ENCODE measurements around the gene DTD1. TPM values are rescaled to one million over a fixed set of nuclear protein-coding genes. Genes with fewer than 3 reads are reported as not detected.
"Not testable (repeated sequence)": the region's sequence is repeated elsewhere in the genome, so short reads cannot be mapped to it uniquely, and the experiment has no call there.

Gene DTD1
- total RNA-seq, 1 donor: 52.1 TPM

DNA sequence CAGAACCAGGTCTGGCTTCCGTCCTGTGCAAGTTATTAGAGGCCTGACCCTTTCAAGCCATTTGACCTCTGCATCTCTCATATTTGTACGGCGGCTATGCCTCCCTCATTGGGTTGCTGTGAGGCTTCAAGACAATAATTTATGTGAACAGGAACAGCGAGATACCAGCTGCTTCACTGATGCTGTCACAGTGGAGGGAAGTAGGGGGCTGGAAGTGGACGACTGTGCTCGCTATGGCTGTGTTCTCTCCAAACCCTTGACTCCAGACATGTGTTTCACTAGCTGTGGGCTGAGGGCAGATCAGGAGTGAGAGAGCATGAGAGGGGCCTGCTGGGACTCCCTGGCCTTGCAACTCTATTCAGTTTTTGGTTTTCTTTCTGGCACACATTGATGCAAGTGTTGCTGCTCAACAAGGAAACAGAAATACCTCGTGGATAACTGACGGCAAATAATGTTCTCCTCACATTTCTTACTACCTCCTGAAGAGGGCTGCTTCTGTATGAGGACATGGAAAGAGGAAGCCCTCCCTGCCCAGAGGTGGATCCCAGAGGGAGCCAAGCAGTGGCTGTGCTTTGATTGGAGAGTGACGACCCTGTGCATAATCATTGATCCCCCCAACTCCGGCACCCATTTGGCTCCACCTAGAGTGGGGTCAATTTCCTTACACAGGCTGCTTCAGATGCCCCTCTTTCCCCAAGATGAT lies 191.0 kb downstream of the DTD1 start:
- no peaks in the 10 kb centered on the region for H3K79me2 ChIP-seq (ENCODE audit: insufficient read depth, low read length)
- TF ChIP-seq CTCF (IDR thresholded peaks at IDR 0.05; ENCODE audit: extremely low read depth, low read depth, low read length): peak; percentile 10
- H3K36me3 ChIP-seq (ENCODE audit: insufficient read depth, low read length): no peaks in the 10 kb centered on the region
- no peak overlapping the region for H2AFZ ChIP-seq (ENCODE audit: low read length)
- H3K4me2 ChIP-seq (ENCODE audit: insufficient read depth, low read length): no peak overlapping the region
- no peaks in the 10 kb centered on the region for H3K4me1 ChIP-seq (ENCODE audit: insufficient read depth, low read length)
- H3K27ac ChIP-seq (ENCODE audit: low read depth, low read length): no peak overlapping the region
- H3K4me3 ChIP-seq (ENCODE audit: insufficient read depth, low read length): no peak overlapping the region
- no peak for DNase-seq (ENCODE audit: insufficient read length, low spot score, missing footprints)
- H3K9me3 ChIP-seq (ENCODE audit: low read depth, low read length): no peaks in the 10 kb centered on the region
- no peaks in the 10 kb centered on the region for H4K20me1 ChIP-seq (ENCODE audit: insufficient read depth, low read length)
- peaks cover 3% of the 10 kb centered on the region for H3K27me3 ChIP-seq (ENCODE audit: insufficient read depth, low read length)

DNA sequence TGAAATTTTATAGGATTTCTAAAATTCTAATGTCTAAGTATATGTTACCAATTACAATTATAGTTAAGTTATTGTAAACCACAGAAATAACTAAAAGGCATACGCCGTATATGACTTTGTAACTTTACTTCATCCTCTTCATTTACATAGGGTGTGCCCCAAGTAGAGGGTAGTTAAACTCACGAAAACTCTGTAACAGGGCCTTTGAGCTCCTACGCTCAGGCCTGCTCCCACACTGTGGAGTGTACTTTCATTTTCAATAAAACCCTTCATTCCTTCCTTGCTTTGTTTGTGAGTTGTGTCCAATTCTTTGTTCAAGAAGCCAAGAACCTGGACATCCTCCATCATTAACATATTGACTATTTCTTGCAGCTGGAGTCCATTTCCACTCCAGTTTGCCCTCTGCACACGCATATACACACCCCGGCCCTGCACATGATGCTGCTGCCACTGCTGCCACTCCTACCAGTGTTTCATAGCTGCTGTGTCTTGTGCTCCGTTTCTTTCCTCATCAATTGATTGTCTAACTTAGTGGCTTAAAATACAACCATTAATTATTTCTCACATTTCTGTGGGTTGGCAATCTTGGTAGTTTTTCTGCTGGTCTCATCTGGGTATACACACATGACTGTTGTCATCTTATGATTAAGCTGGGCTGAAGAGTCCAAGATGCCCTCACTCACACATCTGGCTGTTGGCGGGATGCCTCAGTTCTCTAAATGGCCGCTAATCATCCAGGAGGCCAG lies 192.7 kb downstream of the DTD1 start:
- Histone ChIP-seq H3K9me3 (ENCODE audit: low read depth, low read length) (no peaks in the 10 kb centered on the region), H3K4me1 (ENCODE audit: insufficient read depth, low read length) (no peaks in the 10 kb centered on the region), H3K4me3 (ENCODE audit: insufficient read depth, low read length) (no peak overlapping the region), H2AFZ (ENCODE audit: low read length) (no peak overlapping the region), H3K36me3 (ENCODE audit: insufficient read depth, low read length) (no peaks in the 10 kb centered on the region), H3K4me2 (ENCODE audit: insufficient read depth, low read length) (no peak overlapping the region), H3K27ac (ENCODE audit: low read depth, low read length) (no peak overlapping the region), H4K20me1 (ENCODE audit: insufficient read depth, low read length) (no peaks in the 10 kb centered on the region), H3K79me2 (ENCODE audit: insufficient read depth, low read length) (no peaks in the 10 kb centered on the region), H3K27me3 (ENCODE audit: insufficient read depth, low read length) (peaks cover 3% of the 10 kb centered on the region)
- DNase-seq (ENCODE audit: insufficient read length, low spot score, missing footprints): no peak
- TF ChIP-seq CTCF (IDR thresholded peaks at IDR 0.05; ENCODE audit: extremely low read depth, low read depth, low read length): no peak

DNA sequence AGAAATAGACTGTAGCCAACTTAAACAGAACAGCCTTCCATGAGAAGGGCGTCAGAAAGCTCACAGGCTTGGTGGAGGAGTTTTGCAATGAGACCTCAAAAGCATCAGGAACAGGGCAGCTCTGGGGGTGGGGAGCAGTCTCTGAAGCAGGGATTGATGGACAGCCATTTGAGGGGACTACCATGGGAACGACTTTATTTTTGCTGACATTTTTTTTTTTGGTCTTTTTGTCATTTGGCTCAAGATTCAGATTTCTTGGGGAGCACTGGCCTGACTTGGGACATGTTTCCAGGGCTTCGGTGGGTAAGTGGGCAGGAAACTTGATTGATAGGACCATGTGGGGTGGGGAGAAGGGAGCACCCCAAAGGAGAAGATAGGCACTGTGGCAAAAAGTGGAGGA lies 193.7 kb downstream of the DTD1 start:
- H3K4me2 ChIP-seq (ENCODE audit: insufficient read depth, low read length): no peak overlapping the region
- no peaks in the 10 kb centered on the region for H3K27me3 ChIP-seq (ENCODE audit: insufficient read depth, low read length)
- H2AFZ ChIP-seq (ENCODE audit: low read length): no peak overlapping the region
- no peaks in the 10 kb centered on the region for H4K20me1 ChIP-seq (ENCODE audit: insufficient read depth, low read length)
- no peak overlapping the region for H3K27ac ChIP-seq (ENCODE audit: low read depth, low read length)
- no peak overlapping the region for H3K4me3 ChIP-seq (ENCODE audit: insufficient read depth, low read length)
- no peaks in the 10 kb centered on the region for H3K36me3 ChIP-seq (ENCODE audit: insufficient read depth, low read length)
- no peak for DNase-seq (ENCODE audit: insufficient read length, low spot score, missing footprints)
- no peak for TF ChIP-seq CTCF (IDR thresholded peaks at IDR 0.05; ENCODE audit: extremely low read depth, low read depth, low read length)
- H3K79me2 ChIP-seq (ENCODE audit: insufficient read depth, low read length): no peaks in the 10 kb centered on the region
- no peaks in the 10 kb centered on the region for H3K9me3 ChIP-seq (ENCODE audit: low read depth, low read length)
- no peaks in the 10 kb centered on the region for H3K4me1 ChIP-seq (ENCODE audit: insufficient read depth, low read length)

DNA sequence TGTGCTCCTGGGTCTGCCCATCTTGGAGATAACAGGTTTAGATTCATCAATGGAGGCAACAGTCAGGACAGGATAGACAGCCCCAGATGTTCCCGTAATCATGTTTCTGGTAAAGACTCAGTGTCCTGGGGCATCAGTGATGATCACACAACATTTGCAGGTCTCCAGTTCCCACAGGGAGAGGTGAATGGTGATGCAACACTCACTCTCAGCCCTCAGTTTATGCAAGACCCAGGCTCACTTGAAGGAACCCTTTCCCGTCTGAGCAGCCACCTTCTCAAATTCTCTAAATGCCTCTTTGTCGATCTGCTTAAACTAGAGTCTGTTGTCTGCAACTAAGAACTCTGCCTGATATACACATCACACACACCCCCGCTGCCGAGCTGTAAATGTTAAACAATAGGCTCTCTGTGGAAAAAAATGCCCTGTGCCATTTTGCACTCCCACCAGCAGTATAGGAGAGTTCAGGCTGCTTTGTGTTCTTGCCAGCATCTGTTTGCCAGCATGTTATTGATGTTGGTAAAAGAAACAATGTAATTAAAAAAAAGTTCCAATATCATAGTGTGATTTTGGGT lies 195.6 kb downstream of the DTD1 start:
- no peaks in the 10 kb centered on the region for H3K27me3 ChIP-seq (ENCODE audit: insufficient read depth, low read length)
- no peaks in the 10 kb centered on the region for H3K9me3 ChIP-seq (ENCODE audit: low read depth, low read length)
- no peak overlapping the region for H2AFZ ChIP-seq (ENCODE audit: low read length)
- H4K20me1 ChIP-seq (ENCODE audit: insufficient read depth, low read length): no peaks in the 10 kb centered on the region
- H3K79me2 ChIP-seq (ENCODE audit: insufficient read depth, low read length): no peaks in the 10 kb centered on the region
- DNase-seq (ENCODE audit: insufficient read length, low spot score, missing footprints): no peak
- no peak overlapping the region for H3K27ac ChIP-seq (ENCODE audit: low read depth, low read length)
- no peak overlapping the region for H3K4me3 ChIP-seq (ENCODE audit: insufficient read depth, low read length)
- H3K36me3 ChIP-seq (ENCODE audit: insufficient read depth, low read length): no peaks in the 10 kb centered on the region
- TF ChIP-seq CTCF (IDR thresholded peaks at IDR 0.05; ENCODE audit: extremely low read depth, low read depth, low read length): no peak
- no peak overlapping the region for H3K4me2 ChIP-seq (ENCODE audit: insufficient read depth, low read length)
- no peaks in the 10 kb centered on the region for H3K4me1 ChIP-seq (ENCODE audit: insufficient read depth, low read length)

GRCh38 chr20:18787046-18787445 lies 199.2 kb downstream of the DTD1 start:
- H2AFZ ChIP-seq (ENCODE audit: low read length); H3K27ac ChIP-seq (ENCODE audit: low read depth, low read length); H3K27me3 ChIP-seq (ENCODE audit: insufficient read depth, low read length); DNase-seq (ENCODE audit: insufficient read length, low spot score, missing footprints); H3K79me2 ChIP-seq (ENCODE audit: insufficient read depth, low read length); H3K4me3 ChIP-seq (ENCODE audit: insufficient read depth, low read length); H3K36me3 ChIP-seq (ENCODE audit: insufficient read depth, low read length); H3K4me1 ChIP-seq (ENCODE audit: insufficient read depth, low read length); H3K4me2 ChIP-seq (ENCODE audit: insufficient read depth, low read length); H3K9me3 ChIP-seq (ENCODE audit: low read depth, low read length); H4K20me1 ChIP-seq (ENCODE audit: insufficient read depth, low read length): not testable (repeated sequence)
